AG20443 (cell line): ENCODE data around the gene CNTN5.

Source experiments
- DNase-seq: peaks from one replicate; pipeline ENCODE4 v3.0.0; 2012; ENCODE audit warnings: low spot score, mixed read lengths

Gene CNTN5

GRCh38 chr11:99170591-99170990 lies 149.8 kb downstream of the CNTN5 start:
- DNase-seq: no peak

- DNase-seq: no peak
These were observed 150.6 kb downstream of the CNTN5 start for GRCh38 chr11:99171330-99171729.

GRCh38 chr11:99176430-99176829 lies 155.7 kb downstream of the CNTN5 start:
- no peak for DNase-seq

GRCh38 chr11:99177446-99177845 lies 156.7 kb downstream of the CNTN5 start:
- no peak for DNase-seq

GRCh38 chr11:99184146-99184545 lies 163.4 kb downstream of the CNTN5 start:
- DNase-seq: no peak

GRCh38 chr11:99188221-99188620 lies 167.5 kb downstream of the CNTN5 start:
- no peak for DNase-seq

- no peak for DNase-seq
These were observed 172.0 kb downstream of the CNTN5 start for GRCh38 chr11:99192716-99193115.

- DNase-seq: no peak
These were observed 176.7 kb downstream of the CNTN5 start for GRCh38 chr11:99197477-99197876.

GRCh38 chr11:99198215-99198614 lies 177.5 kb downstream of the CNTN5 start:
- no peak for DNase-seq

- no peak for DNase-seq
These were observed 178.6 kb downstream of the CNTN5 start for GRCh38 chr11:99199341-99199740.

- DNase-seq: no peak
These were observed 180.0 kb downstream of the CNTN5 start for GRCh38 chr11:99200720-99201119.

- no peak for DNase-seq
These were observed 188.1 kb downstream of the CNTN5 start for GRCh38 chr11:99208813-99209212.

GRCh38 chr11:99229544-99229943 lies 208.8 kb downstream of the CNTN5 start:
- no peak for DNase-seq

GRCh38 chr11:99234534-99234933 lies 213.8 kb downstream of the CNTN5 start:
- DNase-seq: no peak

- DNase-seq: no peak
These were observed 217.7 kb downstream of the CNTN5 start for GRCh38 chr11:99238401-99238800.

GRCh38 chr11:99240192-99241030 lies 219.7 kb downstream of the CNTN5 start:
- DNase-seq: no peak

- no peak for DNase-seq
These were observed 220.3 kb downstream of the CNTN5 start for GRCh38 chr11:99241066-99241465.

GRCh38 chr11:99244613-99245012 lies 223.9 kb downstream of the CNTN5 start:
- DNase-seq: no peak

GRCh38 chr11:99246199-99246598 lies 225.4 kb downstream of the CNTN5 start:
- DNase-seq: no peak

- DNase-seq: no peak
These were observed 235.9 kb downstream of the CNTN5 start for GRCh38 chr11:99256614-99257013.

- no peak for DNase-seq
These were observed 236.4 kb downstream of the CNTN5 start for GRCh38 chr11:99257131-99257530.

GRCh38 chr11:99260696-99261095 lies 239.9 kb downstream of the CNTN5 start:
- no peak for DNase-seq

- no peak for DNase-seq
These were observed 248.1 kb downstream of the CNTN5 start for GRCh38 chr11:99268886-99269285.

GRCh38 chr11:99271527-99271926 lies 250.8 kb downstream of the CNTN5 start:
- no peak for DNase-seq
